T1000 (cell line): Measurements from ENCODE around the gene NLGN1.

Experiments used
- DNase-seq: peaks from one replicate; lab custom pipeline; 2025; ENCODE audit warnings: mixed read lengths; lab: John Stamatoyannopoulos, UW

NLGN1 gene

GRCh38 chr3:174334111-174334510, 936.6 kb downstream of the NLGN1 start:
- no peak for DNase-seq

- no peak for DNase-seq
Measured at GRCh38 chr3:174335324-174335723, 937.8 kb downstream of the NLGN1 start.

- DNase-seq: no peak
Measured at GRCh38 chr3:174335910-174336309, 938.4 kb downstream of the NLGN1 start.
